Fibroblast of lung (primary cell): ENCODE data around the gene NEURL1.

Source experiments
- EZH2 ChIP-seq: IDR thresholded peaks from 2 replicates; pipeline ENCODE4 v1.5.1; 2012; ENCODE audit warnings: low read length, control low read depth, mild to moderate bottlenecking; ENCODE audit errors: missing control alignments
- TF ChIP-seq, protein P1 (sequence below), 2 donors: IDR thresholded peaks in 1 of 2; conservative IDR thresholded peaks in 1 of 2; 1 replicate in 1 of 2; 2 replicates in 1 of 2; pipeline ENCODE4 v1.5.1; 2011 to 2012; ENCODE audit warnings: low read length in 2 of 2, control low read depth in 1 of 2, inconsistent platforms in 1 of 2, low read depth in 1 of 2, mild to moderate bottlenecking in 1 of 2

DNA sequence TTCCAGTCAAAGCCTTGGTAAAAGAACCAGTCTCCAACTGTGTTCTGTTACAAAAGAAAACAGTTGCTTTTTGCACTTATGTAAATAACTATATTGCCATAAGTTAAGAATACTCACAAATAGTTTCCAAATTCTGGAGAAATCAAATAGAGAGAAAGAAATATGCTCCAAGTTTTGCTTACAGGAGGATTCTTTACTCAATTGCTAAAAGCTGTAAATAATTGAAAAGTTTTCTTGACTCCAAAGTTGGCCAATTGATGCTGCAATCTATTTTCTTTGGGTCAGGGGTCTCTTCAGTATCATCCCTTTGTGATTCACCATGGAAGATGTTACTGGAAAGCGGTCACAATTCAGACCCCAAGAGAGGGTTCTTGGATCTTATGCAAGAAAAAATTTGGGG lies 36.0 kb downstream of the NEURL1 start:
- TF ChIP-seq, protein P1, sequence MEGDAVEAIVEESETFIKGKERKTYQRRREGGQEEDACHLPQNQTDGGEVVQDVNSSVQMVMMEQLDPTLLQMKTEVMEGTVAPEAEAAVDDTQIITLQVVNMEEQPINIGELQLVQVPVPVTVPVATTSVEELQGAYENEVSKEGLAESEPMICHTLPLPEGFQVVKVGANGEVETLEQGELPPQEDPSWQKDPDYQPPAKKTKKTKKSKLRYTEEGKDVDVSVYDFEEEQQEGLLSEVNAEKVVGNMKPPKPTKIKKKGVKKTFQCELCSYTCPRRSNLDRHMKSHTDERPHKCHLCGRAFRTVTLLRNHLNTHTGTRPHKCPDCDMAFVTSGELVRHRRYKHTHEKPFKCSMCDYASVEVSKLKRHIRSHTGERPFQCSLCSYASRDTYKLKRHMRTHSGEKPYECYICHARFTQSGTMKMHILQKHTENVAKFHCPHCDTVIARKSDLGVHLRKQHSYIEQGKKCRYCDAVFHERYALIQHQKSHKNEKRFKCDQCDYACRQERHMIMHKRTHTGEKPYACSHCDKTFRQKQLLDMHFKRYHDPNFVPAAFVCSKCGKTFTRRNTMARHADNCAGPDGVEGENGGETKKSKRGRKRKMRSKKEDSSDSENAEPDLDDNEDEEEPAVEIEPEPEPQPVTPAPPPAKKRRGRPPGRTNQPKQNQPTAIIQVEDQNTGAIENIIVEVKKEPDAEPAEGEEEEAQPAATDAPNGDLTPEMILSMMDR (conservative IDR thresholded peaks at IDR 0.05 in 1 of 2, IDR thresholded peaks at IDR 0.05 in 1 of 2; ENCODE audit: low read depth in 1 of 2, low read length in 2 of 2), result no peak
- no peak for TF ChIP-seq EZH2
